Measurements from ENCODE around the gene RHBDL2. TPM values are rescaled to one million over a fixed set of nuclear protein-coding genes. Genes with fewer than 3 reads are reported as not detected.

RHBDL2 gene
- total and polyA plus RNA-seq, 9 of the 15 experiments (the other 6 are each of a cell fraction or from before 2014, with no cell fraction given) = not detected

DNA sequence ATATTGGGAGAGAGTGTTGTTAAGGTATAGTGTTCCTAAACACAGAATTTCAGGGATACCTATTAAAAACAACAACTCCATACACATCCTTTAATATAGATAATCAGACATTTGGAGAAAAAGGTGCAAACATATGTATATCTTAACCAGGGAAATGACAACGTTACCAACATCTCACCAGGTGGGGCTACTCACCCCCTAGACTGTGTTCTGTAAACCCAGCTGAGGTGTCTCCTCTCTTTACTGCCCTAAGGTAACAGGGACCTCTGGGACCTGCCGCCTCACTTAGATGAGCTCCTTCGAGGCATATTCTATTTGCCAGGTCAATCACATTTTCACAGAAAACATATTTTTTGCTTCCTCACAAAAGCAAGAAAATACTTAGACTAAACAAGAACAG is 95.4 kb downstream of the RHBDL2 start:
- Histone ChIP-seq H3K4me3 (no peak overlapping the region), H2AFZ (ENCODE audit: low read depth, low read length) (no peak overlapping the region), H3K4me2 (ENCODE audit: insufficient read depth, low read length) (no peak overlapping the region), H3K36me3 (ENCODE audit: control insufficient read depth, insufficient read depth, low read length) (peaks cover 53% of the 10 kb centered on the region), H3K79me2 (ENCODE audit: control insufficient read depth, insufficient read depth, low read length) (no peaks in the 10 kb centered on the region), H3K9me1 (ENCODE audit: control insufficient read depth, insufficient read depth, low read length) (no peaks in the 10 kb centered on the region), H4K20me1 (replicated peaks; ENCODE audit: control insufficient read depth, insufficient read depth, low read length) (no peaks in the 10 kb centered on the region), H3K27ac (ENCODE audit: extremely low read depth, low read depth, low read length) (no peak overlapping the region), H3K9me3 (replicated peaks; ENCODE audit: control insufficient read depth, insufficient read depth, low read depth, low read length) (no peaks in the 10 kb centered on the region), H3K9ac (ENCODE audit: insufficient read depth in 1 of 2, low read depth in 2 of 2, low read length in 2 of 2) (no peak overlapping the region), H3K27me3 (ENCODE audit: control insufficient read depth in 2 of 2, insufficient read depth in 2 of 2, low read length in 2 of 2) (no peaks in the 10 kb centered on the region), H3K4me1 (replicated peaks in 1 of 2; ENCODE audit: control insufficient read depth in 2 of 2, insufficient read depth in 2 of 2, low read length in 2 of 2) (no peaks in the 10 kb centered on the region)
- DNase-seq (ENCODE audit: extremely low read depth in 1 of 4, low spot score in 3 of 4) (no peak), ATAC-seq (peak; percentile 60; the same call in 1 of the 3 replicates), FAIRE-seq (no peak)
- ChIA-PET POLR2A (interaction anchor here (0.5 to 4.2 kb wide), 4 partner anchors 12 to 970 kb away, joined by 3 to 22 read pairs (median 3); partner anchors contain the start of gene RRAGC), CTCF (ENCODE audit: low intra/inter-chr PET ratio) (no interaction called here)
- 82% methylated on average over 3 of the region's 3 CpGs for WGBS (ENCODE audit: insufficient coverage, low coverage, missing lambda C conversion rate)
- intact Hi-C loops (cut with micrococcal nuclease) = loop anchor here (5.0 kb wide), 1 partner anchor 246 kb away; no protein-coding TSS in a partner anchor
- TF ChIP-seq, protein P1, sequence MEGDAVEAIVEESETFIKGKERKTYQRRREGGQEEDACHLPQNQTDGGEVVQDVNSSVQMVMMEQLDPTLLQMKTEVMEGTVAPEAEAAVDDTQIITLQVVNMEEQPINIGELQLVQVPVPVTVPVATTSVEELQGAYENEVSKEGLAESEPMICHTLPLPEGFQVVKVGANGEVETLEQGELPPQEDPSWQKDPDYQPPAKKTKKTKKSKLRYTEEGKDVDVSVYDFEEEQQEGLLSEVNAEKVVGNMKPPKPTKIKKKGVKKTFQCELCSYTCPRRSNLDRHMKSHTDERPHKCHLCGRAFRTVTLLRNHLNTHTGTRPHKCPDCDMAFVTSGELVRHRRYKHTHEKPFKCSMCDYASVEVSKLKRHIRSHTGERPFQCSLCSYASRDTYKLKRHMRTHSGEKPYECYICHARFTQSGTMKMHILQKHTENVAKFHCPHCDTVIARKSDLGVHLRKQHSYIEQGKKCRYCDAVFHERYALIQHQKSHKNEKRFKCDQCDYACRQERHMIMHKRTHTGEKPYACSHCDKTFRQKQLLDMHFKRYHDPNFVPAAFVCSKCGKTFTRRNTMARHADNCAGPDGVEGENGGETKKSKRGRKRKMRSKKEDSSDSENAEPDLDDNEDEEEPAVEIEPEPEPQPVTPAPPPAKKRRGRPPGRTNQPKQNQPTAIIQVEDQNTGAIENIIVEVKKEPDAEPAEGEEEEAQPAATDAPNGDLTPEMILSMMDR (IDR thresholded peaks at IDR 0.05 in 2 of 3, conservative IDR thresholded peaks at IDR 0.05 in 1 of 3; ENCODE audit: insufficient read depth in 2 of 3, low read depth in 1 of 3, low read length in 3 of 3) = peak; percentile 10 to 30 (median 27); a peak in 4 of 6 replicates
- TF ChIP-seq RAD21 (CRISPR knock-in tag; conservative IDR thresholded peaks at IDR 0.05 in 1 of 2, IDR thresholded peaks at IDR 0.05 in 1 of 2) (peak in 1 of 2 experiments; percentile 28; a peak in 1 of 4 replicates), RFX1 (IDR thresholded peaks at IDR 0.05) (no peak)
- BruUV-seq (replicated peaks) = no TSS peak
- in situ Hi-C loops (cut with MboI) = no loop called here

All from K562 (cell line).